ENCODE results near the gene MARVELD3. TPM values are rescaled to one million over a fixed set of nuclear protein-coding genes. Genes with fewer than 3 reads are reported as not detected.

MARVELD3 gene
- total RNA-seq, 1 donor from 2014 or later = 0.25 TPM

GRCh38 chr16:71666928-71667707, 41.1 kb downstream of the MARVELD3 start:
- Mint-ChIP-seq H3K36me3 (ENCODE audit: unreplicated experiment) (no peaks in the 10 kb centered on the region), H3K27ac (ENCODE audit: unreplicated experiment) (no peak overlapping the region), H3K9me3 (ENCODE audit: unreplicated experiment) (no peaks in the 10 kb centered on the region), H3K4me1 (ENCODE audit: low read depth, unreplicated experiment) (no peaks in the 10 kb centered on the region), H3K4me3 (ENCODE audit: unreplicated experiment) (no peak overlapping the region), H3K27me3 (ENCODE audit: unreplicated experiment) (no peaks in the 10 kb centered on the region)
- no peak for DNase-seq
- TF ChIP-seq CTCF (IDR thresholded peaks at IDR 0.05; ENCODE audit: partially characterized antibody, unreplicated experiment) = no peak

- no peak overlapping the region for H3K4me3 Mint-ChIP-seq (ENCODE audit: unreplicated experiment)
- no peak overlapping the region for H3K27ac Mint-ChIP-seq (ENCODE audit: unreplicated experiment)
- DNase-seq = no peak
Measured at GRCh38 chr16:71669926-71670536, 44.0 kb downstream of the MARVELD3 start.

GRCh38 chr16:71670537-71670936, 44.6 kb downstream of the MARVELD3 start:
- Mint-ChIP-seq H3K36me3 (ENCODE audit: unreplicated experiment) (no peaks in the 10 kb centered on the region), H3K9me3 (ENCODE audit: unreplicated experiment) (no peaks in the 10 kb centered on the region), H3K4me1 (ENCODE audit: low read depth, unreplicated experiment) (no peaks in the 10 kb centered on the region), H3K4me3 (ENCODE audit: unreplicated experiment) (no peak overlapping the region), H3K27me3 (ENCODE audit: unreplicated experiment) (no peaks in the 10 kb centered on the region), H3K27ac (ENCODE audit: unreplicated experiment) (no peak overlapping the region)
- no peak for DNase-seq
- TF ChIP-seq CTCF (IDR thresholded peaks at IDR 0.05; ENCODE audit: partially characterized antibody, unreplicated experiment) = no peak

More at GRCh38 chr16:71669926-71670536, 44.0 kb downstream of the MARVELD3 start:
- no peak for TF ChIP-seq CTCF (IDR thresholded peaks at IDR 0.05; ENCODE audit: partially characterized antibody, unreplicated experiment)
- H3K4me1 Mint-ChIP-seq (ENCODE audit: low read depth, unreplicated experiment) = no peaks in the 10 kb centered on the region
- no peaks in the 10 kb centered on the region for H3K9me3 Mint-ChIP-seq (ENCODE audit: unreplicated experiment)
- H3K36me3 Mint-ChIP-seq (ENCODE audit: unreplicated experiment) = no peaks in the 10 kb centered on the region
- H3K27me3 Mint-ChIP-seq (ENCODE audit: unreplicated experiment) = no peaks in the 10 kb centered on the region

- DNase-seq = no peak
- no peaks in the 10 kb centered on the region for H3K36me3 Mint-ChIP-seq (ENCODE audit: unreplicated experiment)
- H3K9me3 Mint-ChIP-seq (ENCODE audit: unreplicated experiment) = no peaks in the 10 kb centered on the region
- no peak for TF ChIP-seq CTCF (IDR thresholded peaks at IDR 0.05; ENCODE audit: partially characterized antibody, unreplicated experiment)
- no peaks in the 10 kb centered on the region for H3K27me3 Mint-ChIP-seq (ENCODE audit: unreplicated experiment)
- H3K27ac Mint-ChIP-seq (ENCODE audit: unreplicated experiment) = no peak overlapping the region
- no peak overlapping the region for H3K4me3 Mint-ChIP-seq (ENCODE audit: unreplicated experiment)
- no peaks in the 10 kb centered on the region for H3K4me1 Mint-ChIP-seq (ENCODE audit: low read depth, unreplicated experiment)
Measured at GRCh38 chr16:71671165-71671564, 45.2 kb downstream of the MARVELD3 start.

- no peak overlapping the region for H3K27ac Mint-ChIP-seq (ENCODE audit: unreplicated experiment)
- H3K36me3 Mint-ChIP-seq (ENCODE audit: unreplicated experiment) = no peaks in the 10 kb centered on the region
- no peak overlapping the region for H3K4me3 Mint-ChIP-seq (ENCODE audit: unreplicated experiment)
- TF ChIP-seq CTCF (IDR thresholded peaks at IDR 0.05; ENCODE audit: partially characterized antibody, unreplicated experiment) = no peak
- H3K4me1 Mint-ChIP-seq (ENCODE audit: low read depth, unreplicated experiment) = no peaks in the 10 kb centered on the region
- DNase-seq = no peak
- H3K27me3 Mint-ChIP-seq (ENCODE audit: unreplicated experiment) = no peaks in the 10 kb centered on the region
- no peaks in the 10 kb centered on the region for H3K9me3 Mint-ChIP-seq (ENCODE audit: unreplicated experiment)
Measured at GRCh38 chr16:71672125-71672524, 46.1 kb downstream of the MARVELD3 start.

All from glutamatergic neuron (in vitro differentiated cells).